ENCODE results near the gene SLC41A2. TPM values are rescaled to one million over a fixed set of nuclear protein-coding genes. Genes with fewer than 3 reads are reported as not detected.
A peak's percentile ranks its signal among the peaks of the same experiment; 100 is the strongest.

SLC41A2 gene
- total RNA-seq, 2 donors from 2014 or later, result 29.0 to 58.6 TPM

- H3K9me3 ChIP-seq, result no peaks in the 10 kb centered on the region
- TF ChIP-seq CTCF (IDR thresholded peaks at IDR 0.05) (no peak), POLR2A (IDR thresholded peaks at IDR 0.05) (no peak)
- intact Hi-C loops (cut with DNase I), result no loop called here
- H3K4me1 ChIP-seq, result no peaks in the 10 kb centered on the region
- H3K27ac ChIP-seq, result no peak overlapping the region
- H3K4me3 ChIP-seq, result no peak overlapping the region
- no peaks in the 10 kb centered on the region for H3K36me3 ChIP-seq (replicated peaks in 1 of 2; ENCODE audit: insufficient read depth in 1 of 2, low read depth in 2 of 2)
- H3K27me3 ChIP-seq, result no peaks in the 10 kb centered on the region
- ATAC-seq, result no peak
- WGBS, 2 donors, result 68 to 92% methylated on average over 7 of the region's 7 CpGs
- peak in 1 of 4 donors; percentile 54 for DNase-seq
These were observed 16.7 kb upstream of the SLC41A2 start for GRCh38 chr12:104974626-104975290.

GRCh38 chr12:104973250-104973649 lies 15.2 kb upstream of the SLC41A2 start:
- intact Hi-C loops (cut with DNase I), result no loop called here
- no peak for TF ChIP-seq CTCF (IDR thresholded peaks at IDR 0.05)
- TF ChIP-seq POLR2A (IDR thresholded peaks at IDR 0.05), result no peak
- Histone ChIP-seq H3K36me3 (replicated peaks in 1 of 2; ENCODE audit: insufficient read depth in 1 of 2, low read depth in 2 of 2) (no peaks in the 10 kb centered on the region), H3K9me3 (no peaks in the 10 kb centered on the region), H3K27me3 (no peaks in the 10 kb centered on the region), H3K4me1 (no peaks in the 10 kb centered on the region), H3K4me3 (no peak overlapping the region), H3K27ac (no peak overlapping the region)
- no peak for DNase-seq
- ATAC-seq, result no peak
- WGBS, 2 donors, result 91% methylated on average over 5 of the region's 5 CpGs

- intact Hi-C loops (cut with DNase I), result no loop called here
These were observed 13.2 kb upstream of the SLC41A2 start for GRCh38 chr12:104971306-104971705.

GRCh38 chr12:104969343-104969742 lies 11.3 kb upstream of the SLC41A2 start:
- no peaks in the 10 kb centered on the region for H3K27me3 ChIP-seq
- TF ChIP-seq CTCF (IDR thresholded peaks at IDR 0.05), result no peak
- no peak for TF ChIP-seq POLR2A (IDR thresholded peaks at IDR 0.05)
- ATAC-seq (peak; percentile 27), DNase-seq (no peak)
- H3K4me1 ChIP-seq, result no peaks in the 10 kb centered on the region
- H3K9me3 ChIP-seq, result no peaks in the 10 kb centered on the region
- no peaks in the 10 kb centered on the region for H3K36me3 ChIP-seq (replicated peaks in 1 of 2; ENCODE audit: insufficient read depth in 1 of 2, low read depth in 2 of 2)
- 26 to 35% methylated on average over 3 of the region's 3 CpGs for WGBS, 2 donors
- no peak overlapping the region for H3K4me3 ChIP-seq
- intact Hi-C loops (cut with DNase I), result no loop called here
- H3K27ac ChIP-seq, result no peak overlapping the region

More at GRCh38 chr12:104971306-104971705, 13.2 kb upstream of the SLC41A2 start:
- DNase-seq, result no peak
- no peak for TF ChIP-seq CTCF (IDR thresholded peaks at IDR 0.05)
- TF ChIP-seq POLR2A (IDR thresholded peaks at IDR 0.05), result no peak
- Histone ChIP-seq H3K4me3 (no peak overlapping the region), H3K4me1 (no peaks in the 10 kb centered on the region), H3K36me3 (replicated peaks in 1 of 2; ENCODE audit: insufficient read depth in 1 of 2, low read depth in 2 of 2) (no peaks in the 10 kb centered on the region), H3K27me3 (no peaks in the 10 kb centered on the region), H3K27ac (no peak overlapping the region), H3K9me3 (no peaks in the 10 kb centered on the region)
- 75 to 90% methylated on average over 5 of the region's 5 CpGs for WGBS, 2 donors
- no peak for ATAC-seq

GRCh38 chr12:104966677-104967076 lies 8.6 kb upstream of the SLC41A2 start:
- TF ChIP-seq CTCF (IDR thresholded peaks at IDR 0.05) (no peak), POLR2A (IDR thresholded peaks at IDR 0.05) (no peak)
- Histone ChIP-seq H3K9me3 (no peaks in the 10 kb centered on the region), H3K4me1 (no peaks in the 10 kb centered on the region), H3K27me3 (no peaks in the 10 kb centered on the region), H3K36me3 (replicated peaks in 1 of 2; ENCODE audit: insufficient read depth in 1 of 2, low read depth in 2 of 2) (no peaks in the 10 kb centered on the region), H3K4me3 (no peak overlapping the region), H3K27ac (no peak overlapping the region)
- DNase-seq (no peak), ATAC-seq (no peak)
- intact Hi-C loops (cut with DNase I), result no loop called here
- 85 to 94% methylated on average over 4 of the region's 4 CpGs for WGBS, 2 donors

All from body of pancreas (tissue), 4 donors.